H1 (cell line): ENCODE data around the gene SLC24A3. TPM values are rescaled to one million over a fixed set of nuclear protein-coding genes. Genes with fewer than 3 reads are reported as not detected.

Experiments
- CTCF ChIA-PET: fragments of 300-600 bp; sonication (Branson Sonifier 250); formaldehyde crosslinking; loops from one replicate; lab custom pipeline; 2021; ENCODE audit not compliant: partially characterized antibody; lab: Charles Lee
- POLR2A ChIA-PET: fragments of 300-600 bp; sonication (Branson Sonifier 250); formaldehyde crosslinking; loops from one replicate; lab custom pipeline; 2021; ENCODE audit warnings: inconsistent platforms; ENCODE audit not compliant: partially characterized antibody; lab: Charles Lee
- DNase-seq, 2 experiments: peaks; one replicate each; pipeline versions ENCODE4 v3.0.0 to v3.0.0-alpha.2; 2010 to 2022; ENCODE audit warnings: low spot score in 2 of 2, low read depth in 1 of 2, mixed read lengths in 1 of 2
- FAIRE-seq: peaks from 2 replicates; lab custom pipeline; 2011; peaks lifted over from hg19 to GRCh38; lab: Jason Lieb, UNC
- H2AFZ ChIP-seq: 2 replicates; pipeline ENCODE4 v1.8.1; 2012; ENCODE audit warnings: low read length, inconsistent platforms
- H2AK5ac ChIP-seq: 2 replicates; pipeline ENCODE4 v1.6.1; 2013; ENCODE audit warnings: low read depth, low read length
- H2BK120ac ChIP-seq: replicated peaks from 2 replicates; pipeline ENCODE3; 2013; ENCODE audit warnings: low read depth, low read length, inconsistent platforms
- H2BK12ac ChIP-seq: 2 replicates; pipeline ENCODE4 v1.6.1; 2013; ENCODE audit warnings: low read depth, low read length
- H2BK15ac ChIP-seq: 2 replicates; pipeline ENCODE4 v1.6.1; 2013; ENCODE audit warnings: low read length
- H2BK20ac ChIP-seq: 2 replicates; pipeline ENCODE4 v1.6.1; 2013; ENCODE audit warnings: low read length
- H2BK5ac ChIP-seq: 2 replicates; pipeline ENCODE4 v1.6.1; 2013; ENCODE audit warnings: low read depth, low read length
- H3K14ac ChIP-seq: 2 replicates; pipeline ENCODE4 v1.6.1; 2013; ENCODE audit warnings: inconsistent platforms; ENCODE audit not compliant: insufficient read length
- H3K18ac ChIP-seq: 2 replicates; pipeline ENCODE4 v1.6.1; 2013; ENCODE audit warnings: low read length; ENCODE audit errors: extremely low read depth
- H3K23ac ChIP-seq: 2 replicates; pipeline ENCODE4 v1.6.1; 2013; ENCODE audit warnings: inconsistent platforms; ENCODE audit not compliant: insufficient read length
- H3K23me2 ChIP-seq: 2 replicates; pipeline ENCODE4 v1.6.1; 2013; ENCODE audit warnings: low read depth, low read length
- H3K27ac ChIP-seq: 2 replicates; pipeline ENCODE4 v1.6.1; 2011; ENCODE audit warnings: low read depth, low read length, inconsistent platforms
- H3K27me3 ChIP-seq, 4 experiments: replicated peaks in 1 of 4; 1 replicate in 1 of 4; 2 replicates in 3 of 4; pipeline versions ENCODE4 v1.6.1 to v1.8.1; 2011 to 2013; ENCODE audit warnings: low read length in 3 of 4, mild to moderate bottlenecking in 3 of 4, inconsistent platforms in 2 of 4, mixed read lengths in 2 of 4, moderate library complexity in 1 of 4; ENCODE audit not compliant: control insufficient read depth in 3 of 4, insufficient read depth in 3 of 4; ENCODE audit errors: extremely low read depth in 1 of 4
- H3K36me3 ChIP-seq, 4 experiments: 2 replicates each; pipeline versions ENCODE4 v1.6.1 to v1.8.1; 2011 to 2013; ENCODE audit warnings: mild to moderate bottlenecking in 4 of 4, low read length in 3 of 4, moderate library complexity in 2 of 4, control low read depth in 1 of 4, inconsistent platforms in 1 of 4; ENCODE audit not compliant: insufficient read depth in 4 of 4, control insufficient read depth in 2 of 4
- H3K4ac ChIP-seq: replicated peaks from 2 replicates; pipeline ENCODE3; 2013; ENCODE audit warnings: low read length, low read depth, mixed read lengths, inconsistent platforms; ENCODE audit not compliant: insufficient read length
- H3K4me1 ChIP-seq, 4 experiments: replicated peaks in 1 of 4; 1 replicate in 1 of 4; 2 replicates in 3 of 4; pipeline versions ENCODE4 v1.6.1 to v1.8.1; 2011 to 2013; ENCODE audit warnings: low read length in 3 of 4, inconsistent platforms in 2 of 4, mixed read lengths in 1 of 4; ENCODE audit not compliant: insufficient read depth in 4 of 4, control insufficient read depth in 3 of 4
- H3K4me2 ChIP-seq, 2 experiments: 2 replicates each; pipeline versions ENCODE4 v1.6.1 to v1.8.1; 2011 to 2013; ENCODE audit warnings: low read depth in 2 of 2, low read length in 2 of 2, control low read depth in 1 of 2, inconsistent platforms in 1 of 2, mild to moderate bottlenecking in 1 of 2; ENCODE audit not compliant: insufficient read depth in 1 of 2
- H3K4me3 ChIP-seq, 4 experiments: fragments of 200-600, 300-600 bp in 1 of 4; sonication (generic), shearing (Covaris generic), sonication (Bioruptor Twin) in 1 of 4; 2 replicates each; pipeline versions ENCODE4 v1.5.1 to v1.8.1; 2011 to 2016; ENCODE audit warnings: low read length in 4 of 4, low read depth in 3 of 4, control low read depth in 2 of 4, inconsistent platforms in 2 of 4, mild to moderate bottlenecking in 2 of 4, mixed read lengths in 1 of 4, moderate library complexity in 1 of 4; ENCODE audit not compliant: insufficient read depth in 2 of 4; ENCODE audit errors: extremely low read depth in 1 of 4
- H3K56ac ChIP-seq: replicated peaks from 2 replicates; pipeline ENCODE3; 2013; ENCODE audit warnings: low read depth, mild to moderate bottlenecking, mixed read lengths, low read length, inconsistent platforms; ENCODE audit not compliant: insufficient read length
- H3K79me1 ChIP-seq: 2 replicates; pipeline ENCODE4 v1.6.1; 2013; ENCODE audit warnings: low read depth, low read length, control low read depth
- H3K79me2 ChIP-seq, 2 experiments: 2 replicates each; pipeline versions ENCODE4 v1.6.1 to v1.8.1; 2012 to 2013; ENCODE audit warnings: low read length in 2 of 2, mild to moderate bottlenecking in 2 of 2, inconsistent platforms in 1 of 2; ENCODE audit not compliant: insufficient read depth in 2 of 2, control insufficient read depth in 1 of 2
- H3K9ac ChIP-seq, 4 experiments: replicated peaks in 1 of 4; 1 replicate in 1 of 4; 2 replicates in 3 of 4; pipeline versions ENCODE4 v1.6.1 to v1.8.1; 2011 to 2013; ENCODE audit warnings: low read depth in 3 of 4, low read length in 3 of 4, control low read depth in 2 of 4, mild to moderate bottlenecking in 2 of 4, moderate library complexity in 2 of 4, inconsistent platforms in 1 of 4; ENCODE audit errors: extremely low read depth in 1 of 4
- H3K9me3 ChIP-seq, 2 experiments: 2 replicates each; pipeline versions ENCODE4 v1.6.1 to v1.8.1; 2012 to 2013; ENCODE audit warnings: mild to moderate bottlenecking in 2 of 2, moderate library complexity in 2 of 2, control low read depth in 1 of 2, inconsistent platforms in 1 of 2, low read depth in 1 of 2, low read length in 1 of 2, mixed read lengths in 1 of 2; ENCODE audit not compliant: insufficient read depth in 2 of 2
- H4K20me1 ChIP-seq, 2 experiments: replicated peaks in 1 of 2; 2 replicates each; pipeline versions ENCODE3 to v1.8.1; 2011 to 2013; ENCODE audit warnings: inconsistent platforms in 2 of 2, low read length in 2 of 2, mild to moderate bottlenecking in 1 of 2; ENCODE audit not compliant: insufficient read depth in 2 of 2, control insufficient read depth in 1 of 2
- H4K5ac ChIP-seq: 2 replicates; pipeline ENCODE4 v1.6.1; 2013; ENCODE audit warnings: low read length, low read depth, mixed read lengths, inconsistent platforms; ENCODE audit not compliant: insufficient read length
- H4K8ac ChIP-seq: 2 replicates; pipeline ENCODE4 v1.8.0; 2013; ENCODE audit warnings: mild to moderate bottlenecking, moderate library complexity, low read length, inconsistent platforms; ENCODE audit not compliant: insufficient read depth; ENCODE audit errors: extremely low read depth
- H4K91ac ChIP-seq: replicated peaks from 2 replicates; pipeline ENCODE3; 2013; ENCODE audit warnings: low read length, mixed read lengths, inconsistent platforms; ENCODE audit not compliant: insufficient read length
- ASH2L ChIP-seq: fragments of 200-600, 300-600 bp; sonication (generic); IDR thresholded peaks from one replicate; pipeline ENCODE4 v1.7.1; 2017; ENCODE audit warnings: low read length
- ATF3 ChIP-seq: IDR thresholded peaks from 2 replicates; pipeline ENCODE4 v1.6.1; 2011; ENCODE audit warnings: low read depth, mild to moderate bottlenecking, low read length; ENCODE audit not compliant: insufficient read depth
- KDM5A ChIP-seq: fragments of 200-600 bp; IDR thresholded peaks from 2 replicates; pipeline ENCODE4 v1.7.1; 2012; ENCODE audit warnings: mild to moderate bottlenecking, low read length, inconsistent platforms, mixed read lengths
- MAFK ChIP-seq: IDR thresholded peaks from 2 replicates; pipeline ENCODE4 v1.6.1; 2012; ENCODE audit warnings: low read depth, mild to moderate bottlenecking, improper control_type of control experiment, low read length
- POLR2AphosphoS5 ChIP-seq: IDR thresholded peaks from 2 replicates; pipeline ENCODE4 v1.6.1; 2011; ENCODE audit warnings: low read depth, low read length
- RFX5 ChIP-seq: IDR thresholded peaks from 2 replicates; pipeline ENCODE4 v1.6.1; 2011; ENCODE audit warnings: low read depth, low read length, improper control_type of control experiment, borderline replicate concordance
- SAP30 ChIP-seq: fragments of 300-600 bp; sonication (generic); IDR thresholded peaks from 2 replicates; pipeline ENCODE4 v1.7.1; 2012; ENCODE audit warnings: low read length, moderate library complexity, mild to moderate bottlenecking, inconsistent platforms; ENCODE audit not compliant: insufficient read depth, insufficient replicate concordance
- SRF ChIP-seq: IDR thresholded peaks from 2 replicates; pipeline ENCODE4 v1.6.1; 2011; ENCODE audit warnings: mild to moderate bottlenecking, low read depth, low read length, moderate library complexity
- TAF1 ChIP-seq: IDR thresholded peaks from 2 replicates; pipeline ENCODE4 v1.6.1; 2011; ENCODE audit warnings: mild to moderate bottlenecking, low read depth, low read length
- WGBS, 2 experiments: shearing (Covaris generic) in 1 of 2; methylation state at CpG; one replicate each; pipeline versions ENCODE4 v1.1.6 to v1.1.7; 2013 to 2015; ENCODE audit warnings: low lambda C conversion rate in 2 of 2, mixed read lengths in 2 of 2, inconsistent platforms in 1 of 2, low coverage in 1 of 2, missing lambda C conversion rate in 1 of 2; ENCODE audit not compliant: insufficient replicate concordance in 2 of 2, insufficient coverage in 1 of 2, insufficient read length in 1 of 2; ENCODE audit errors: extremely low coverage in 1 of 2, missing lambda C conversion rate in 1 of 2; 5-methylcytosine and 5-hydroxymethylcytosine counted together
- polyA plus RNA-seq, 7 experiments: library from polyadenylated mRNA; depleted of rRNA in 3 of 7; stranded (reverse) in 5 of 7; unstranded in 2 of 7; fragments of >200 nt in 5 of 7; fragments of 200-250 nt in 2 of 7; gene quantifications; 1 replicate in 5 of 7; 2 replicates in 1 of 7; 4 replicates in 1 of 7; pipeline versions ENCODE4 v1.2.1 to v1.2.3, GENCODE V29; 2011 to 2013; ENCODE audit warnings: missing spikeins in 2 of 7, mixed read lengths in 2 of 7
- total RNA-seq: library from RNA; stranded (reverse); fragmentation: NEBNext Ultra II Directional; extraction: Animal tissue kit (Norgen Biotek cat#: 25700); gene quantifications from 2 replicates; pipeline ENCODE4 v1.2.1, GENCODE V29; 2021

SLC24A3 gene
- total and polyA plus RNA-seq, 2 of the 8 experiments (the other 6 are each of a cell fraction or from before 2014, with no cell fraction given), result 4.5 to 6.3 TPM

GRCh38 chr20:19347943-19348456 is 135.6 kb downstream of the SLC24A3 start:
- TF ChIP-seq ATF3, result no peak
- no peak for TF ChIP-seq SRF
- TF ChIP-seq SAP30, result no peak
- no peak for TF ChIP-seq TAF1
- TF ChIP-seq RFX5, result no peak
- TF ChIP-seq MAFK, result no peak
- no peak for TF ChIP-seq KDM5A
- TF ChIP-seq ASH2L, result no peak
- no peak for TF ChIP-seq POLR2AphosphoS5
- no peak for DNase-seq
- no peak for FAIRE-seq

More at GRCh38 chr20:19347943-19348456, 135.6 kb downstream of the SLC24A3 start:
- Histone ChIP-seq H4K91ac (no peak overlapping the region), H2BK20ac (no peak overlapping the region), H2AFZ (no peak overlapping the region), H3K4me2 (no peak overlapping the region), H3K18ac (no peak overlapping the region), H3K27ac (no peak overlapping the region), H2BK120ac (no peak overlapping the region), H3K14ac (no peak overlapping the region), H4K5ac (no peak overlapping the region), H3K23me2 (no peaks in the 10 kb centered on the region), H4K20me1 (no peaks in the 10 kb centered on the region), H2BK15ac (no peak overlapping the region), H3K27me3 (no peaks in the 10 kb centered on the region), H3K9ac (no peak overlapping the region), H2BK5ac (no peak overlapping the region), H3K56ac (no peak overlapping the region), H3K9me3 (no peaks in the 10 kb centered on the region), H3K4ac (no peak overlapping the region), H3K36me3 (no peaks in the 10 kb centered on the region), H2BK12ac (0 out of 2 replicates have a peak overlapping the region, but pooled peaks have one; percentile 13), H3K4me3 (no peak overlapping the region), H4K8ac (no peak overlapping the region; the same call in 1 of the 2 replicates), H3K79me1 (no peaks in the 10 kb centered on the region), H3K4me1 (no peaks in the 10 kb centered on the region; a peak in 1 of 7 replicates), H2AK5ac (no peak overlapping the region), H3K79me2 (no peaks in the 10 kb centered on the region), H3K23ac (no peak overlapping the region)
- ChIA-PET POLR2A (no interaction called here), CTCF (interaction anchor here (1.3 kb wide), 1 partner anchor 135 kb away, joined by 3 read pairs; no protein-coding TSS in a partner anchor)
- WGBS, 2 experiments, result 89% methylated on average over 11 of the region's 11 CpGs; no CpG with 5 or more reads in 1 of the 2 experiments
